Activated CD8-positive, alpha-beta memory T cell treated with anti-CD3 and anti-CD28 coated beads for 48 hours (primary cell): ENCODE measurements around the gene MKNK2.

Experiments used
- DNase-seq, 3 experiments: peaks; one replicate each; pipeline ENCODE4 v3.0.0-alpha.2; 2020; ENCODE audit warnings: low read depth in 2 of 3, low spot score in 2 of 3

MKNK2 gene

GRCh38 chr19:2080336-2080988 is 29.4 kb upstream of the MKNK2 start:
- no peak for DNase-seq

GRCh38 chr19:2079865-2080301 is 28.8 kb upstream of the MKNK2 start:
- no peak for DNase-seq

GRCh38 chr19:2079076-2079864 is 28.2 kb upstream of the MKNK2 start:
- no peak for DNase-seq

- DNase-seq: no peak
Measured at GRCh38 chr19:2077833-2078619, 27.0 kb upstream of the MKNK2 start.

GRCh38 chr19:2077398-2077797 is 26.4 kb upstream of the MKNK2 start:
- no peak for DNase-seq

GRCh38 chr19:2076526-2076944 is 25.5 kb upstream of the MKNK2 start:
- DNase-seq: no peak

GRCh38 chr19:2072757-2073551 is 21.9 kb upstream of the MKNK2 start:
- DNase-seq: no peak

GRCh38 chr19:2070986-2071673 is 20.1 kb upstream of the MKNK2 start:
- DNase-seq: no peak

- DNase-seq: no peak
Measured at GRCh38 chr19:2070436-2070827, 19.4 kb upstream of the MKNK2 start.

- no peak for DNase-seq
Measured at GRCh38 chr19:2064788-2065524, 13.9 kb upstream of the MKNK2 start.

GRCh38 chr19:2064395-2064787 is 13.3 kb upstream of the MKNK2 start:
- DNase-seq: no peak

GRCh38 chr19:2063824-2064223 is 12.8 kb upstream of the MKNK2 start:
- no peak for DNase-seq

- no peak for DNase-seq
Measured at GRCh38 chr19:2062770-2063169, 11.7 kb upstream of the MKNK2 start.

GRCh38 chr19:2062389-2062729 is 11.3 kb upstream of the MKNK2 start:
- no peak for DNase-seq

GRCh38 chr19:2061495-2062388 is 10.7 kb upstream of the MKNK2 start:
- peak; percentile 99 to 100 (median 99) for DNase-seq

- peak in 1 of 3 experiments; percentile 59 for DNase-seq
Measured at GRCh38 chr19:2060884-2061494, 9.9 kb upstream of the MKNK2 start.

- no peak for DNase-seq
Measured at GRCh38 chr19:2059422-2060201, 8.6 kb upstream of the MKNK2 start.
